SK-N-SH treated with all-trans-retinoic acid at 6 μM for 48 hours (cell line): Measurements from ENCODE around the gene SMYD5.

Experiments
- ARNTL ChIP-seq: fragments of 450-650 bp; formaldehyde crosslinking; IDR thresholded peaks from 2 replicates; pipeline ENCODE4 v1.5.0; 2020; ENCODE audit warnings: low read depth, mild to moderate bottlenecking, moderate library complexity, borderline replicate concordance
- BACH2 ChIP-seq: fragments of 250-450 bp; sonication (Bioruptor Pico); IDR thresholded peaks from 2 replicates; pipeline ENCODE4 v1.9.0; 2021; ENCODE audit warnings: mild to moderate bottlenecking, borderline replicate concordance
- PPARA ChIP-seq: fragments of 250-450 bp; sonication (Bioruptor Pico); IDR thresholded peaks from 2 replicates; pipeline ENCODE4 v1.5.0; 2020; ENCODE audit warnings: mild to moderate bottlenecking, borderline replicate concordance
- TOX ChIP-seq: fragments of 250-450 bp; sonication (Bioruptor Pico); IDR thresholded peaks from 2 replicates; pipeline ENCODE4 v1.8.0; 2021; ENCODE audit warnings: mild to moderate bottlenecking, moderate library complexity, borderline replicate concordance
- ZFP3 ChIP-seq: fragments of 250-450 bp; sonication (Bioruptor Pico); IDR thresholded peaks from 2 replicates; pipeline ENCODE4 v1.5.0; 2020; ENCODE audit warnings: mild to moderate bottlenecking, moderate library complexity
- ZFP30 ChIP-seq: fragments of 450-650 bp; formaldehyde crosslinking; IDR thresholded peaks from 2 replicates; pipeline ENCODE4 v1.5.0; 2022; ENCODE audit warnings: mild to moderate bottlenecking, moderate library complexity
- ZNF8 ChIP-seq: fragments of 450-650 bp; formaldehyde crosslinking; IDR thresholded peaks from 2 replicates; pipeline ENCODE4 v1.5.0; 2020; ENCODE audit warnings: mild to moderate bottlenecking, moderate library complexity
- TF ChIP-seq, protein P1 (sequence below): fragments of 250-450 bp; sonication (Bioruptor Pico); IDR thresholded peaks from 2 replicates; pipeline ENCODE4 v1.8.0; 2020; ENCODE audit warnings: mild to moderate bottlenecking, moderate library complexity, borderline replicate concordance
- TF ChIP-seq, protein P2 (sequence below): fragments of 250-450 bp; sonication (Bioruptor Pico); IDR thresholded peaks from 2 replicates; pipeline ENCODE4 v1.8.0; 2021; ENCODE audit warnings: low read depth, mild to moderate bottlenecking, moderate library complexity, borderline replicate concordance
- TF ChIP-seq, protein P3 (sequence below): fragments of 250-450 bp; sonication (Bioruptor Pico); IDR thresholded peaks from 2 replicates; pipeline ENCODE4 v1.5.1; 2020; ENCODE audit warnings: low read depth, mild to moderate bottlenecking, moderate library complexity

DNA sequence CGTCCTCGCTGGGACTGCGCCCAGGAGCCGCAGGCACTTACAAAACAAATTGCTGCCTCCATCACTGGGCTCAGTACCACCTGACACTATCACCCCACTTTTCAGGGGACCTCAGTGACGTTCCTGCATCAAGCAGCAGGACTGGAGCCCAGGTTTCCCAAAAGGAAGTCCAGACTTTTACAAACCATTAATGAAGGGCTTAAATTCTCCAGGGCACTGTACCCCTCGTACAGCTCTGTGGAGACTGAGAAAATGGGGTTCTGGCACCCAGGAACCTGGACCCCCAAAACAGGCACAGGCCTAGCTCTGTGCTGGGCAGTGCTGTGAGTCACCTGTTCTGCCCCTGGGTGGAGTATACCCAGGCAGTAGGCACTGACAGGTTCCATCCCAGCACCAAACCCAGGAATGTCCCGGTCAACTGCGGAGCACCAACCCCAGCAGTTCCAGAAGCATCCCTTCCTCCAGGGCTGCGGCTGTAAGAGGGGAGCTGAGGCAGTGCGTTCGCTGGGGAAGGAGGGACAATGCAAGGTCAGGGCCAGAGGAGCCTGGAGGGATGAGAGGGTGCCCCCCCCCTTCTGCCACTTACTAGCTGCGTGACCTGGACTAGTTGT is 36.3 kb upstream of the SMYD5 start:
- TF ChIP-seq ARNTL (CRISPR knock-in tag) (no peak), ZNF8 (CRISPR knock-in tag) (no peak), TOX (CRISPR knock-in tag) (no peak), ZFP3 (CRISPR knock-in tag) (no peak), BACH2 (CRISPR knock-in tag) (no peak), PPARA (CRISPR knock-in tag) (no peak), ZFP30 (CRISPR knock-in tag) (no peak)
- TF ChIP-seq, protein P1, sequence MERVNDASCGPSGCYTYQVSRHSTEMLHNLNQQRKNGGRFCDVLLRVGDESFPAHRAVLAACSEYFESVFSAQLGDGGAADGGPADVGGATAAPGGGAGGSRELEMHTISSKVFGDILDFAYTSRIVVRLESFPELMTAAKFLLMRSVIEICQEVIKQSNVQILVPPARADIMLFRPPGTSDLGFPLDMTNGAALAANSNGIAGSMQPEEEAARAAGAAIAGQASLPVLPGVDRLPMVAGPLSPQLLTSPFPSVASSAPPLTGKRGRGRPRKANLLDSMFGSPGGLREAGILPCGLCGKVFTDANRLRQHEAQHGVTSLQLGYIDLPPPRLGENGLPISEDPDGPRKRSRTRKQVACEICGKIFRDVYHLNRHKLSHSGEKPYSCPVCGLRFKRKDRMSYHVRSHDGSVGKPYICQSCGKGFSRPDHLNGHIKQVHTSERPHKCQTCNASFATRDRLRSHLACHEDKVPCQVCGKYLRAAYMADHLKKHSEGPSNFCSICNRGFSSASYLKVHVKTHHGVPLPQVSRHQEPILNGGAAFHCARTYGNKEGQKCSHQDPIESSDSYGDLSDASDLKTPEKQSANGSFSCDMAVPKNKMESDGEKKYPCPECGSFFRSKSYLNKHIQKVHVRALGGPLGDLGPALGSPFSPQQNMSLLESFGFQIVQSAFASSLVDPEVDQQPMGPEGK (CRISPR knock-in tag), result no peak
- TF ChIP-seq, protein P2, sequence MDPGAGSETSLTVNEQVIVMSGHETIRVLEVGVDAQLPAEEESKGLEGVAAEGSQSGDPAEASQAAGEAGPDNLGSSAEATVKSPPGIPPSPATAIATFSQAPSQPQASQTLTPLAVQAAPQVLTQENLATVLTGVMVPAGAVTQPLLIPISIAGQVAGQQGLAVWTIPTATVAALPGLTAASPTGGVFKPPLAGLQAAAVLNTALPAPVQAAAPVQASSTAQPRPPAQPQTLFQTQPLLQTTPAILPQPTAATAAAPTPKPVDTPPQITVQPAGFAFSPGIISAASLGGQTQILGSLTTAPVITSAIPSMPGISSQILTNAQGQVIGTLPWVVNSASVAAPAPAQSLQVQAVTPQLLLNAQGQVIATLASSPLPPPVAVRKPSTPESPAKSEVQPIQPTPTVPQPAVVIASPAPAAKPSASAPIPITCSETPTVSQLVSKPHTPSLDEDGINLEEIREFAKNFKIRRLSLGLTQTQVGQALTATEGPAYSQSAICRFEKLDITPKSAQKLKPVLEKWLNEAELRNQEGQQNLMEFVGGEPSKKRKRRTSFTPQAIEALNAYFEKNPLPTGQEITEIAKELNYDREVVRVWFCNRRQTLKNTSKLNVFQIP (CRISPR knock-in tag), result no peak
- TF ChIP-seq, protein P3, sequence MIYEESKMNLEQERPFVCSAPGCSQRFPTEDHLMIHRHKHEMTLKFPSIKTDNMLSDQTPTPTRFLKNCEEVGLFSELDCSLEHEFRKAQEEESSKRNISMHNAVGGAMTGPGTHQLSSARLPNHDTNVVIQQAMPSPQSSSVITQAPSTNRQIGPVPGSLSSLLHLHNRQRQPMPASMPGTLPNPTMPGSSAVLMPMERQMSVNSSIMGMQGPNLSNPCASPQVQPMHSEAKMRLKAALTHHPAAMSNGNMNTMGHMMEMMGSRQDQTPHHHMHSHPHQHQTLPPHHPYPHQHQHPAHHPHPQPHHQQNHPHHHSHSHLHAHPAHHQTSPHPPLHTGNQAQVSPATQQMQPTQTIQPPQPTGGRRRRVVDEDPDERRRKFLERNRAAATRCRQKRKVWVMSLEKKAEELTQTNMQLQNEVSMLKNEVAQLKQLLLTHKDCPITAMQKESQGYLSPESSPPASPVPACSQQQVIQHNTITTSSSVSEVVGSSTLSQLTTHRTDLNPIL (CRISPR knock-in tag), result no peak
